MM.1S (cell line): ENCODE measurements around the gene ABHD16A.

Experiments
- CTCF ChIP-seq: fragments of 300-600 bp; sonication (generic); IDR thresholded peaks from 2 replicates; pipeline ENCODE4 v1.5.1; 2016; ENCODE audit warnings: antibody characterized with exemption, low read length, mixed read lengths
- EZH2phosphoT487 ChIP-seq: fragments of 300-600 bp; sonication (generic); IDR thresholded peaks from 2 replicates; pipeline ENCODE4 v1.6.1; 2018; ENCODE audit warnings: antibody characterized with exemption, low read length

- TF ChIP-seq CTCF = no peak
- TF ChIP-seq EZH2phosphoT487 = no peak
These were observed 20.3 kb upstream of the ABHD16A start, which contains the start of gene MPIG6B for GRCh38 chr6:31723245-31723979.
